ENCODE data around the gene SBF2.
"Not testable (repeated sequence)": the region's sequence is repeated elsewhere in the genome, so short reads cannot be mapped to it uniquely, and the experiment has no call there.

Gene SBF2

DNA sequence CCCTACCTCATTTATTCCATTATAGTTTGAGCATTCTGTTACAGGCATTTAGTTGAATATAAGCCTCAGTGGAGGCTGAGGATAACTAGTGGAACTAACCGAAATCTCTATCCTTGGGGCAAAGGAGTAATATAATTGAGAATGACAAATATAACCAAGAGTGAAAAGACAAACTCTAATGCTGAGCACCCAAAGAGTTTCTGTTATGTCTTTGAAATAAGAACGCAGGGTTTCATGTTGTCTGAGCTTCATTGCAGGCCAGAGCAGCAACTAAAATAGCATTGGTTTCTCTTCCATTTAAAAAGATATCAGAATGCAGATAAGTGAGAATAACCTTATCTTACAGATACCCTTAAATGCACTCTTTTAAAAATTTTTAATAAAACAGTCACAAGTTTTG is 131.8 kb downstream of the SBF2 start:
- DNase-seq: no peak

DNA sequence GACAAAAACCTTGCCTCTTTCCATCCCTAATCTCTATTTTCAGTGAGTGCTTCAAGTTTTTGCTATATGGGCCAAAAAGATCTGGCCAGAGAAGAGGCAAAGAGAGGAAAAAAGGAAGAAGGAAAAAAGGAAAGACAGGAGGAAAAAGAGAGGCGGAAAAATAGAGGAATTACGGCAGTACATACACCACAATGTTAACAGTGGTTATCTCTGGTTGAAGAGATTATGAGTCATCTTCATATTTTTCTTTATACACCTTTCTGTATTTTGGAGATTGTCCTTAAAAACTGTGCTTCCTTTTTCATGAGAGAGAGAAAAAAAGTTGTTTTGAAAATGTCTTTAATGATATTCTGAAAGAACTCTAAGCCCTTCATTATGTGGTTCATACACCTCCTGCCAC is 133.7 kb downstream of the SBF2 start:
- DNase-seq: no peak

DNA sequence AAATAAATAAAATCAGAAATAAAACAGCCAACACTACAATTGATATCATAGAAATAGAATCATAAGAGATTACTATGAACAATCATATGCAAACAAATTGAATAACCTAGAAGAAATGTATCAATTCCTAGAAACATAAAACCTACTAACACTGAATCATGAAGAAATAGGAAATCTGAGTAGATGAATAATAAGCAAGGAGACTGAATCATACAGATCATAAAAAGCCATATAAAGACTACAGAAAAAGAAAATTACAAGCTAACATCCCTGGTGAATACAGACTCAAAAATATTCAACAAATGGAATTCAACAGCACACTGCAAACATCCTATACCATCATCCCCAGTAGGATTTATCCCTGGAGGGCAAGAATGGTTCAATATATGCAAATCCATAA is 135.6 kb downstream of the SBF2 start:
- DNase-seq: no peak

DNA sequence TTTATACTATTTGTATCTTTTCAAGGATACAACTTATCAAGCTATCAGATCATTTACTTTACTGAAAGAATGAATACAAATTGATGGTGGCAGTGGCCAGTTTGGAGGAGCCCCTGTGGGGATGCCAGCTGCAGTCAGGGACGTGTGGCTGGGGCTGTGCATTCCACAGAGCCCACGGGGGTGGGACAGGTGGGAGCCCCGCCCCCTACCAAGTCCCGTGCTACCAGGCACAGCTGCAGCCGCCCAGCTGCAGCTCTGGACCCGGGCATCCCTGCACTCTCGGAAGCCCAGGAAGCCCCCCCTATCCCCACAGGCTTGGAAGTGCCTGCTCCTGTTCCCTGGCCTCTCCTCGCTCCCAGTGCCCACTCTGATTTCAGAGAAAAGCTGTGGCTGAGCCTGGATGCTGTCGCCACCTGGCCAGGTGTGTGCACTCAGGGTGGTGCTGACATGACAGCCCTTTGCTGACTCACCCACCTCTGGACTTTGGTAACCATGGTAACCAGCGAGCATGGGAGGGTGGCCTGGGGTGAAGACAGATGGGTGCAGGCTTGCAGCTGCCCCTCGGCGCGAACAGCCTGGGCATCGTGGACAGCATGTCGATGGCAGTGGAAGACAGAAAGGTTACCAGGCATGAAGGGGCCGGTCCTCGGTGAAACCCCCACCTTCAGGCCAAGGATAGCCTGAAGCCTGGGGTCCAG is 138.1 kb downstream of the SBF2 start:
- no peak for DNase-seq

DNA sequence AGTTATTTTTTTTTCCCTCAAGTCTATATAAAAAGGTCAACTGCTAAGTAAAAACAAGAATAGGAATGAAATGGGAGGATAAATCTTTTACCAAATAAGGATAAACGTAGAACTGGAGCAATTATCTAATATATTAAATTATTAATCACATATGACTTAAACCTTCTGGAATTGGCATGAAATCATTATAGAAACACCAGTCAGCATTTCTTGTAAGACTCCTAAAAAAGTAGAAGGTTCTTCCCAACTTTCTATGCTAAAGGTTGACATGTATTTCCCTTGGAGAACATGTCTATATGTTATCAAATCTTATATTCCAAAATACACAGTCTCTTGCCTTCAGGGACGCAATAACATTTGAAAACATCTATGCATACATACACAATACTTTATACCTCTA is 143.2 kb downstream of the SBF2 start:
- DNase-seq: no peak

DNA sequence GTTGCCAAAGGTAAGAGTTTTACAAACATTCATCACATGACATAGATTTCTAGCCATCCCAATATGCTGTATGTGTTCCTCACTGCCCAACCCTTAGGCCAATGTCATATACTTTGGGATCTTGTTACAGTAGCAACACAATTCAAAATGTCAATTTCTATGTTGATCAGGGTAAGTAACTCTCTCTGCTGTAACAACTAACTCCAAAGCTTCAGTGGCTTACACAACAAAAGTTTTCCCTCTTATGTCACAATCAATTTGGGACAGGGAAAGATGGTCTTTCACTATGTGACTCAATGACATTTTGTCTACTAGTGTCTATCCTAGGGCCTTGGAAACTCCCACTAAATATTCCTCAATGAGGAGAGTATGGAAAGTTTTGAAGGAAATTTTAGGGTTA is 144.5 kb downstream of the SBF2 start:
- DNase-seq: no peak

DNA sequence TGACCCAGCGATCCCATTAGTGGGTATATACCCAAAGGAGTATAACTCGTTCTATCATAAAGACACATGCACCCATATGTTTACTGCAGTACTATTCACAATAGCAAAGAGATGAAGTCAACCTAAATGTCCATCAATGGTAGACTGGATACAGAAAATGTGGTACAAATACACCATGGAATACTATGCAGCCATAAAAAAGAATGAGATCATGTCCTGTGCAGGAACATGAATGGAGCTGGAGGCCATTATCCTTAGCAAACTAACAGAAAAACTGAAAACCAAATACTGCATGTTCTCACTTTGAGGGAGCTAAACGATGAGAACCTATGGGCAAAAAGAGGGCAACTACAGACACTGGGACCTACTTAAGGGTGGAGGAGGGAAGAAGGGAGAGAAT is 146.8 kb downstream of the SBF2 start:
- DNase-seq: no peak

DNA sequence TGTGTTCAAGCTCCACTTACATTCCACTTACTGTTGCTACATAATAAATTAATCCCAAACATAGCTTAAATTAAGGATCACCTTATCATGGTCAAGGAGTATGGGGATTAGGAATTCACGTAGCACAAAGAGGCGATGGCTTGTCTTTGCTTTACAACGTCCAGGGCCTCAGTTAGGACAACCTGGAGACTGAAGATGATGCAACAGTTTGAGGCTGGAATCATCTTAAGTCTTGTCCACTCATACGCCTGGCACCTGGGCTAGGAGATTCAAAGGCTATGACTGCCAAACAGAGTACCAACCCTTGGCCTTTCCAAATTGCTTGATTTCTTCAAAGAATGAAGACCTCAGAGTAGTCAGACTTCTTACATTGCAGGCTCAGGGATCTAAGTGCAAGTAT is 149.1 kb downstream of the SBF2 start:
- DNase-seq: no peak

DNA sequence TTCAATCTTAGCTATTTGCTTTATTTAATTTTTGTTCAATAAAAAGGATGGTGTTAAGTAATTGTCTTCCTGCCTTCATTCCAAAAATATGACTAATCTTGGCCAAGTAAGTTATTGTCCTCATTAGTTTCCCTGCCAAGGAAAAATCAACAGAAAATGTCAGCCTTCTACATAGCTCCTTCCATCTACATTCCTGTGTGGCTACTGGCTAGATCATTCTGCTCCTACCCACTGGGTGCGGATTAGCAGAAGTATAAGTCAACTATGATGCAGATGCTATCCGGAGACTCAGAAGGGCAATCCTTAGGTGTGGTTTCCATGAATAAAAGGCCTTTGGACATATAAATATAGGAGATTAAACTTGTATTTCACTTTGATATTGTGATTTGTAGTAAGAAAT is 154.4 kb downstream of the SBF2 start:
- no peak for DNase-seq

DNA sequence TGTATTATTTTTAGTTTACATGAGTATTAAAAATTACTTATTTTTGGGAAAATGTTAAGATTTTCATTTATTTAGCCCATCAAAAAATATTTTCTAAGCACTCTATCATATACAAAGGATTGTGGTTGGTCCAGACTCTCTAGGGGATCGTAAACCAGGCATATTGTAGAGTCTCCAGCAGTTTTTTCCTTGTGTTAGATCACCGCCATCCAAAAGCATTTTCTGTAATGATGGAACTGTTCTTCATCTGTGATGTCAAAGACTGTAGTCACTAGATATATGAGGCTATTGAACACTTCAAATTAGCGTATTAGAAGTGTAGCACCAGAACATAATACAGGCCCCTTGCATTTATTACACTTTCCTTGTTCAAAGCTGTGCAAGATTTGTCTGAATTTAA is 154.9 kb downstream of the SBF2 start:
- no peak for DNase-seq

DNA sequence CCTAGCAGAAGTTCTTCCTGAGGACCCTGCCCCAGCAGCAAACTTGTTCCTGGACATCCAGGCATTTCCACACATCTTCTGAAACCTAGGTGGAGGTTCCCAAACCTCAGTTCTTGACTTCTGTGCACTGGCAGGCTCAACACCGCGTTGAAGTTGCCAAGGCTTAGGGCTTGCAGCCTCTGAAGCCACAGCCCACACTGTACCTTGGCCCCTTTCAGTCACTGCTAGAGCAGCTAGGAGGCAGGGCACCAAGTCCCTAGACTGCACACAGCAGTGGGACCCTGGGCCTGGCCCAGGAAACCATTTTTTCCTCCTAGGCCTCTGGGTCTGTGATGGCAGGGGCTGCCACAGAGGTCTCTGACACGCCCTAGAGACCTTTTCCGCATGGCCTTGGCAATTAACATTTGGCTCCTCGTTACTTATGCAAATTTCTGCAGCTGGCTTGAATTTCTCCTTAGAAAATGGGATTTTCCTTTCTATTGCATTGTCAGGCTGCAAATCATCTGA is 159.0 kb downstream of the SBF2 start:
- DNase-seq: no peak

DNA sequence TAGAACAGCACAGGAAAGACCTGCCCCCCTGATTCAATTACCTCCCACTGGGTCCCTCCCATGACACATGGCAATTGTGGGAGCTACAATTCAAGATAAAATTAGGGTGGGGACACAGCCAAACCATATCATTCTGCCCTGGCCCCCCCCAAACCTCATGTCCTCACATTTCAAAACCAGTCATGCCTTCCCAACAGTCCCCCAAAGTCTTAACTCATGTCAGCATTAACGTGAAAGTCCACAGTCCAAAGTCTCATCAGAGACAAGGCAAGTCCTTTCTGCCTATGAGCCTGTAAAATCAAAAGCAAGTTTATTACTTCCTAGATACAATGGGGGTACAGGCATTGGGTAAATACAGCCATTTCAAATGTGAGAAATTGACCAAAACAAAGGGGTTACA is 159.8 kb downstream of the SBF2 start:
- DNase-seq: not testable (repeated sequence)

DNA sequence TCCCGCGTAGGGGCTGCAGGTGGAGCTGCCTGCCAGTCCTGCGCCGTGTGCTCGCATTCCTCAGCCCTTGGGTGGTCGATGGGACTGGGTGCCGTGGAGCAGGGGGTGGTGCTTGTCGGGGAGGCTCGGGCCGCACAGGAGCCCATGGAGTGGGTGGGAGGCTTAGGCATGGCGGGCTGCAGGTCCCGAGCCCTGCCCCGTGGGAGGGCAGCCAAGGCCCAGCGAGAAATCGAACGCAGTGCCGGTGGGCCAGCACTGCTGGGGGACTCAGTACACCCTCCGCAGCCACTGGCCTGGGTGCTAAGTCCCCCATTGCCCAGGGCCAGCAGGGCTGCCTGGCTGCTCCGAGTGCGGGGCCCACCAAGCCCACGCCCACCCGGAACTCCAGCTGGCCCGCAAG is 160.8 kb downstream of the SBF2 start:
- not testable (repeated sequence) for DNase-seq

DNA sequence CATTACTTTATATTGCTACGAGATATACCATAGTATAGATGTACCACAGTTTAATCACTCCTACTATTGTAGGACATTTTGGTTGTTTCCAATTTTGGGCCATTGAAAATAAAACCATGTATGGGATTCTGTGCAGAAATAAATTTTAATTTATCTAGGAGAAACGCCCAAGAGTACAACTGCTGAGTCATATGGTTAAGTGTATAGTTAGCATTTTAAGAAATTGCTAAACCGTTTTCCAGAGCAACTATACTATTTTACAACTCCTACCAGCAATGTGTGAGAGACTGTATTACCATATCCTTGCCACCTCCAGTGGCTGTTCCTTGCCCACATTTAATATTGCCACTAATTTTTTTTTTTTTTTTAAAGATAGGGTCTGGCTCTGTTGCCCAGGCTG is 163.1 kb downstream of the SBF2 start:
- no peak for DNase-seq

DNA sequence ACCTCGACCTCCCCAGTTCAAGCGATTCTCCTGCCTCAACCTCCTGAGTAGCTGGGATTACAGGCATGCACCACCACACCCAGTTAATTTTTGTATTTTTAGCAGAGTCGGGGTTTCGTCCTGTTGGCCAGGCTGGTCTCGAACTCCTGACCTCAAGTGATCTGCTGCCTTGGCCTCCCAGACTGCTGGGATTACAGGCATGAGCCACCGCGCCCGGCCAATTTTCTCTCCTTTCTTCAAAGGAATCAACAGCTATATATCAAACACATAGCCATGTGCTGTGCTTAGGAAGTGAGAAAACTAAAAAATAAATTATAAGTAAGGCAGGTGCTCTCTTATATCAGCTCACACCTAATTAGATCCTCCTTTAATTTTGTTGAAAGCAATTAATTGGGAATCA is 164.8 kb downstream of the SBF2 start:
- not testable (repeated sequence) for DNase-seq

DNA sequence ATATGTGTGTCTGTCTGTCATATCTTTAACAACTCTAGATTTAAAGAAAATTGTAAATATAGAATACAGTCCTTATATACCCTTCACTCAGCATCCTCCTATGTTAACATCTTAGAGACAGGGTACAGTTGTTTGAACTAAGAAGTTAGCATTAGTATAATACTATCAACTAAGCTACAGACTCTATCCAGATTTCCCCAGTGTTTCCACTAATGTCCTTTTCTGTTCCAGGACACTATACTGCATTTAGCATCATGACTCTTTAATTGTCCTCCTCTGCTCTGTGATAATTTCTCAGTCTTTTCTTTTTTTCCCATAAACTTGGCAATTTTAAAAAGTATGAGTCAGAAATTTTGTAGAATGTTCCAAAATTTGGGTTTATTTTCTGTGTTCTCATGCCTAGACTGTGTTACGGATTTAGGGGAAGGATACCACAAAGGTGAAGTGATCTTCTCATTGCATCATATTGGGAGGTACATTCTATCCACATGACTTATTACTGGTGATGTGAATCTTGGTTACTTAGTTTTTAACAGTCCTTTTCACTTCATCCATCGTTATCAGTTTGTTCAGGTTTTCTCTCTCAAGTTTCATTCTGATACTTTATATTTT is 168.4 kb downstream of the SBF2 start:
- no peak for DNase-seq

DNA sequence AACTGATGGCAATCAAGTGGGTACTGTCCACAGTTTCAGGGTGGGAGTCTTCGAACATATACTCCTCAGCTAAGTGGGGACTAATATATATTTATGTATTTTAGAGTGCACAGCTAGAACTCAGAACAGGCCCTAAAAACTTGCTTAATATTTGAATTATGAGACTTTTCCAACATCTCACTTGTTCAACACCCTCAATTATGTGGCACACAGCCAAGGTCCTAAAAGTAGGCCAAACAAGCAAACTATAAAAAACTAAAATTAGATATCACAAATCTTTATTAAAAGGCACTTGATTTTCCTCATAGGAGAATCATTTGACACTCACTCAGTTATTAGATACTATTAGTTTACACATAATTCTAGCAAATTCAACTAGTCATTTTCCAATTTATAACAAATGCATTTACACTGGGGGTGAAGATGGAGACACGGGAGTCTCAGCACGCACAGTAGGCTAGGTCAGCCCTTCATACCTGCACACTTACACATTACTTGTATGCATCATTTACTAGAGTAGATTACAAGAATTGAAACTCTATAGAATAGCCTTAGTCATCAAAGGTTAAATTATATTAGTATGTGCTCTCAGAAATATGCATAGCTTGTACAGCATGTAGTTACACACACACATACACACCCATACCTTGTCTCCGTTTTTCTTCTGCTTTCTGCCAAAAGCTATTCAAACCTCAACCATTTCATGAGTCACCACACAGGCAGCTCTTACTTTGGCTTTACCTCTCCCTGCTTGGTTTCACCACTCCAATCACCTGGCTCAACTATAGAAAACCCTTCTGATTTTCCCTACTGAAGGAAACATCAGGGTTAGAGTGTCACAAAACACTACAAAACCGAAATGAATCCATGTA is 171.5 kb downstream of the SBF2 start:
- no peak for DNase-seq

DNA sequence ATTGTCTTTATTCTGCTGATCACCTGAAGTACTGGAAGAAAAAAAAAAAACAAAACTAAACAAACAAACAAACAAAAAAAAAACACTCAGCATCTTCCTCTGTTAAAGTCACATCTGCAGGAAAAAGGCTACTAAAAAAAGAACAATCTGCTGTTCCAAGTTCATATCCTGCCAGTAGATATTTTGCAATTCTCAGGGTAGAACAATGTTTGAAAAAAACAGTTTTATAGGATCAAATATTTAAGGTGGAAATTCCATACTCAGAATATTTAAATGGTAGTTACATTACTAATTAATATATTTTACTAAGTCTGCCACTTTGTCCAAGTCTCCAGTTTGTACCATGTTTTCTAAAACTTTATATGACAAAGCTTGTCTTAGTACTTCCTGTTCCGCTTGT is 175.2 kb downstream of the SBF2 start:
- DNase-seq: no peak

DNA sequence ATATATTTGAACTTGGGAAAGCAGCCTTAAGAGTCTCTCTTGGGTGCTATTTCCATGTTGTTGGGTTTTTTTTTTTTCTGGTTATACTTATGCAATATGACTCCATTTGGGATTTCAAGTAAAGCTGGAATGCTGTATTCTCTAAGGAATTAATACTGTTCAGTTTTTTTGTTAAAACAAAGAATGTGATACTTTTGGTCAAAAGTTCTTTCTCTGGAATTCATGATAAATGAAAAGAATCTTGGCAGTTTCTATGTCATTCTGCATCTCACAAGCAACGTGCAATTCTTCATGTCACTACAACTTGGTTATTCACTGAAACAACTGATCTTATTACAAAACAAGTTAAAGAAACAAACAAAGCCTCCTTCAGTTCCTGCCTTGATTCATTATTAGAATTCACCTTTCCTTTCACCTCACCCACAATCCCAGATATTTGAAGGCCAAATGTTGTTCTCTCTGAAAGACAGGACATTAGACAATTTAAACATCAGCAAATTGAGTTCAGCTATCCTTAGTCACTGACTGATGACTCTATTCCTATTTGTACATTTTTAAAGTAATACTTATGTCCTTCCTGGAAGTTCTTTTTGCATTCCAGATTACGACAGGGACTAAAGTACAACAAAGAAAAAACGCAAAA is 176.2 kb downstream of the SBF2 start:
- DNase-seq: no peak

DNA sequence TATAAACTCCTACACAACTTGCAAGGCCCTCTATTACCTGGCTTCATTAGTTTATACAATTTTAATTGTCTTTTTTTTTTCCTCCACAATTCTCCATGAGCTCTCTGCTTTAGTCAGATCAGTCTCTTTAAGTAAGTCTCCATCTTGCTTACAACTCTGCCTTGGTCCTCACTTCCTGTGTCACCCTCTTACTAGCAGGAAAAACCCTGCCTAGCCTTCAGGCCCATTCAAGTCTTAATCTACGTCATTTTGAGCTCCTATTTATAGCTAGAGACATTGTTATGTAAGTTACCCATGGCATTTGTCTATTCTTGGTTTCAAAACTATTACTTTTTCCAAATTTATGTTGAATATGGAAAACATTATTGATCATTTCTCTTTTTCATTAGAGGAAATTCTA is 177.4 kb downstream of the SBF2 start:
- DNase-seq: no peak

DNA sequence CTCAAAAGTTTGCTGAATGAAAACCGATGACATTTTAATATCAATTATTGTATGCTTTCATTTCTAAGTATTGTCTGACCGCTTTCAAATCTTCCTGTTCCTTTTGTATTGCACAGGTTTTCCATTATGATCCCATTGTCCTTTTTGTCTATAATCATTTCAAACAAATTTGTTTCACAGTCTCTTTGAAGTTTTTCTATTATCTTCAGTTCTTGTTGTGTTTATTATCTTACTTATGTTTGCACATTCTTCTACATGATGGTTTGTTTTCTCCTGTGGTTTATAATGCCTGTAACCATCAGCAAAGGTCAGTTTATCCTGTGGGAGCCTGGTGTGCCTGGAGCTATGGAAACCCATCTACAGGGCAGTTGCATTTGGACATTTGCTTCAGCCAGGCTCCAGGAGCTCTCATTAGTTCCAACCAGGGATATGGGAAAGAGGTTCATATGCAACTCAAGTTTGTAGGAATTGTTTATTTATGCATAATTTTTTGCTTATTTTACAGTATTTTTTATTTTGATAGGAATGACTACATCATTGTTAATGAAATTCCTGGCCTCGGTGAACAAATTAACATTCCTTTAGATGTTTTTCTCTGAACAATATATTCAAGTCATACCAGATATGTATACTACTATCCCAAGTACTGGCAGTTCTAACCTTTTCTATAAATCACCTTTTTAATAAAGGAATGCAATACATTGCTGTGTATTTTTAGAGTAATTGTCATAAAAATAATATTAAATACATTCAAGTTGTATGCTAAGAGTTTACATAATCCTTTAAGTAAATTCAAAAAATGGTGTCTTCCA is 179.2 kb downstream of the SBF2 start:
- no peak for DNase-seq

DNA sequence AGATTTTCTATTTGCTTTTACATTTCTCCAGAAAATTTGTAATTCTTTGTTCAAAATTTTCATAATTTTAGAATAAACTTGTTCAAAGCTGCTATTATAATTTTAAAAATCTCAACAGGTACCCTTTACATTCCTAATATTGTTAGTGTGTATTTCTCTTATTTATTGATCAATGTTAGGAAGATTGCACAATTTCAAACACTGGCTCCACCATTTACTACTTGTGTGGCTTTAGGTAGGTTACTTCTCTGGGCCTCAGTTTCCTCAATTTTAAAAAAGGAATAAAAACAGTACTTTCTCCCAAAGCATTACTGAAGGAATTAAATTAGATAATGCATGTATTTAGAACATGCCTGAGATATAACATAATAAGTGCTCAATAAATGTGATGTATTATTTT is 180.2 kb downstream of the SBF2 start:
- no peak for DNase-seq

DNA sequence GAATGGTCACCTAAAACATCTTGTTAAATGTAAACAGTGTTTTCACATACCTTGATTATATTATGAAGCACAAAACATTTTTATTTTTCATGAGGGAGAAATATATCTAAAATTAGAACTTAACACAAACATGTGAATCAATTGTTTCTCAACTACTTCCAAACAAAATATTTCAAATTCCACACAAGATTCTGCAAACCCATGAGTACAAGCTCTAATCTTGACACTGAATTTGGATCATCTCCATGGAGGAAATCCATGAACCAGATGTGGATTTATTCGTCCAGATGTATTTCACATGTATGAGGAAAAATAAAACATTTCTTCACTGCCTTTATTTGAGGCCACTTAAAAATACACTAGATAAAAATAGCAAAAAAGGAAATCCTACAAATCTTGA is 184.2 kb downstream of the SBF2 start:
- DNase-seq: no peak

Data from stimulated activated CD4-positive, alpha-beta T cell treated with anti-CD3 and anti-CD28 coated beads, Interleukin-2, amount 100 ng/mL, for 48 hours (primary cell).